Dedifferentiated amniotic fluid mesenchymal stem cell (primary cell): ENCODE results near the gene WDR27.
"Not testable (repeated sequence)": the region's sequence is repeated elsewhere in the genome, so short reads cannot be mapped to it uniquely, and the experiment has no call there.

Source experiments
- DNase-seq: peaks from one replicate; pipeline ENCODE4 v3.0.0-alpha.2; 2016; ENCODE audit errors: extremely low spot score

The WDR27 gene

DNA sequence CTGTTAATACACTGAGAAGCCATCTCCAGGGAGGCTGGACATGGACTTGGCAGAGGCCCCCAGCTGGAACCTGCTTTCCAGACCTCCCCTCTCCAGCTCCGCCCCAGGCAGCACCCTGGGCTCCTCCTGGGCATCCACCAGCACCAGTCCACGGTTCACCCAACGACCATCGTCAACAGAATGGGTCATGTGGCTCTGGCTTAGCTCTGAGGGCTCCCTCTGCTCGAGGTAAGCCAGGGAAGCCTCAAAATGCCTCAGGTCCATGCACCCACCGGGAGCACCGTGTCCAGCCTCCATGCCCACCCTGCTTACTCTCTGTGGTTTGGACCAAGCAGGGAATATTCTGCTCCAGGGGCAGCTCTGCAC is 40.5 kb downstream of the WDR27 start:
- DNase-seq, result no peak

DNA sequence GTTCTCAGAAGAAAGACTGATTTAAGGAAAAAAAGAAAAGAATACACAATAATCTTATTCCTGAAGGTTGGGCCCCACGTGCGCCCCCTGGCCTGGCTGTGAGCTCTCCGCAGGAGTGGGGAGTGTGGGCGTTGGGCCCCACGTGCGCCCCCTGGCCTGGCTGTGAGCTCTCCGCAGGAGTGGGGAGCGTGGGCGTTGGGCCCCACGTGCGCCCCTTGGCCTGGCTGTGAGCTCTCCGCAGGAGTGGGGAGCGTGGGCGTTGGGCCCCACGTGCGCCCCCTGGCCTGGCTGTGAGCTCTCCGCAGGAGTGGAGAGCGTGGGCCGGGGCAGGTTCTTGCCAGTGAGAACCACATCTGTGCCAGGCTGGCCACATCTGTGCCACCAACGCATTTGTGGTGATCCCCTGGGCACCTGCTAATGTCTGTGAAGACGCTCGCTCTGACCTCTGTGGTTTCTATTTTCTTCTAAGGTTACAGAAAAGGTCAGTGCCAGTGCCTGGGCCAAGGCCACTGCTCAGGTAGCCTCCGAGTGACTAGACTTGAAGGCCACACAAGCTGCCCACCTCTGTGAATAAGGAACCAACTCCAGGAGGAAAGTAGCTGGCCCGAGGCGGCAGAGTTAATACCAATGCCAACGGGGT is 41.0 kb downstream of the WDR27 start:
- DNase-seq, result no peak

DNA sequence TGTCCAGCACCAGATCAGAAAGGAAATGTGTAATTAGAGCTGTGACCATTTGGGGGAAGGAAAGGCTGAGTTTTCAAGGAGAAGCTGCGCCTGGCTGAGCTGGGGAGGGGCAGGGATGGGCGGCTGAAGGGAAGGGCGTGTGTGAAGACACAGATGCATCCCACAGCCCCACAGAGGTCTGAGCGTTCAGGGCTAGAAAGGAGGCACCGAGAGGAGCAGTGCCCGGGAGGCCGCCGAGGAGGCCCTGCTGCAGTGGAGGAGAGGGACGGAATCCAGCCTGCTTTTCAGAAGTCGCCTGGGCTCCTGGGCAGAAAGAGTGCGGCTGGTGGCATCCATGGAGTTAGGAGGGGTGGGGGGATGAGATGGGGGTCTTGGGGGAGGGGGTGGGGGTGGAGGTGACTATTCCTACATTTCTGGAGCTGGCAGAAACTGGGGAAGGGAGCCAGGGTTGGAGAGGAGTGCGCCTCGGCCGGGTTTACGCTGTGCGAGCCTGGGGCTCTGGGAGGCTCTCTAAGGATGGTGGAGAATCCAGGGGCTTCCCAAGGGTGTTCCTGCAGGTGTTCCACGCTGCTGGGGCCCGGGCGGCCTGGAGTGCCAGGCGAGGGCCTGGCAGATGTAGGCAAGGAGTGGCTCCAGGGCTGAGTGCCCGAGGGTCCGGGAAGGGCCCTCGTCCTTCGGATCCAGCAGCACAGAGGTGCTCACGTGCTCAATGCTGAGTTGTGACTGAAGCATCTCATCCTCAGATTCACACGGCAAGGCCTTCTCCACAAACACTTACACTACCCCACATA is 41.8 kb downstream of the WDR27 start:
- no peak for DNase-seq

DNA sequence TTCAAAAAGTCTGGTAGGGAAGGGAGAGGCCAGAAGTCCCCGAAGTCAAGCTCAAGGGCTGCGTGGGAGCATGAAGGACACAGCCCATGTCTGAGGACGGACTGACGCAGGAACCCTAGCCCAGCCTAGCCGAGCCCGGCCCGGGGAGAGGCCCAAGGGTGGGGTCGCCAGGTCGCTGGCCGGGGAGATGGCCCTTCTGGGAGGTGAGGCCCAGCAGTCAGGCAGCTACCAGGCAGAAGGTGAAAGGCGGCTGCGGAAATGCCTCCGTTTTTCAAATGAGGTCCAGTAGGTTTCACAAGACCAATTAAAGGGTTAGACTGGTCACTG is 44.6 kb downstream of the WDR27 start:
- no peak for DNase-seq

DNA sequence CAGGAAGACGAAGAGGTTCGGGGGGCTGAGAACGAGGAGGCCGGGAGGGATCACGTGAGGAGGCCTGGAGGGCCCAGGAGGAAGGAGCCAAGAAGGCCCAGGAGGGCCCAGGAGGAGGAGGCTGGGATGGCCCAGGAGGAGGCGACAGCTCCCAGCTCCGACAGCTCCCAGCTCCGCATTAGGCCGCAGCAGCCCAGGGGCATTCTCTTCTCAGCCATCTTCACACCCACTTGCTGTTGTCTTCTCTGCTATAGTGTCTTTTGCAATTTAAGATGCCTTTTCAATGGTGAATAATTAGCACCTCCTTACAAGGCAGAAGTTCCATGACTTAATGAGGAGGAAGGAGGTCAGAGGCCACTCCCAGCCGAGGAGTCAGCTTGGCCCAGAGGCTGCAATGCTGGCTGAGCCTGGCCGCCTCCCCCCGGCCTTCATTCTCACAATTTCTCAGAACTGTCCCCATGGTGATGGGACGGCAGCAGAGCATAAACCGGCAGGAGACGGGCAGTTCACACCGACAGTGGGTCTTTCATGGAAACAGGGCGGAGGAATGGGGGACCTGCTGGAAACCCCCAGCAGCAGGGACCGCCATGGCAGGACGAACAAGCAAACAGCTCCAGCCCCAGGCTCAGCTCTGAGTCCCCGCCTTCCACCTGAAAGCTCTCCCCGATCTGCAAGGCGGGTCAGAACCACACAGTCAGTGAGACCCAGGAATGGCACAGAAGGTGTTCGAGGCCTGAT is 45.1 kb downstream of the WDR27 start:
- no peak for DNase-seq

DNA sequence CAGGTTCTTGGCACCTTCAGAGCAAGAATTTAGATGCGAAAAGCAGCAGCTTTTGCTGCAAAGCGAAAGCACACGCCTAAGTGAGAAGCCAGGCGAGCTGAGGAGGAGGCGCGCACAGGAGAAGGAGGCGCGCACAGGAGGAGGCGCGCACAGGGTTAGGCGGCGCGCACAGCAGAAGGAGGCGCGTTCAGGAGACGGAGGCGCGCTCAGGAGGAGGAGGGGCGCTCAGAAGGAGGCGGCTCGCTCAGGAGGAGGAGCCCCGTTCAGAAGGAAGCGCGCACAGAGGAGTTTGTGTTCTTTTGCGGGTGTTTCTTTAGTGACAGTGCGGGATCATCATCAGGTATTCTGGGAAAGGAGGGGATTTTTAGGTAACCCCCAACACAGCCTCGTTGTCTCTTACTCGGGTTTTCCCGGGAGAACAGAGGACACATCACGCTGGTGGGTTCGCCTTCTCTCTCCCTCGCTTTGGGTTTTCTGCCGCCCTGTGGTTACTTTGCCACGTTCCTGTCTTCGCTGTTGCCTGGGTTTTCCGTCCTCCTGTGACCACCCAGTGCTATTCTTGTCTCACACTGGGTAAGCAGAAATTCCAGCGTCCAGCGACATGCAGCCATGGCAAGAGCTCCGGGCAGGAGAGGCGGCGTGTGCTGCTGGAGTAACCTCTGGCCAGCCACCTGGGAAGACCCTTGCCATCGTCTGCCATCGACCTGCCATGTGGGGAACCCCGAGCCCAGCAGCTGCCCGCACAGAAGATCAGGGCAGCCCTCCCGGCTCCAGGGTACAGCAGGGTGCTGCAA is 47.0 kb downstream of the WDR27 start:
- DNase-seq, result peak; percentile 27

DNA sequence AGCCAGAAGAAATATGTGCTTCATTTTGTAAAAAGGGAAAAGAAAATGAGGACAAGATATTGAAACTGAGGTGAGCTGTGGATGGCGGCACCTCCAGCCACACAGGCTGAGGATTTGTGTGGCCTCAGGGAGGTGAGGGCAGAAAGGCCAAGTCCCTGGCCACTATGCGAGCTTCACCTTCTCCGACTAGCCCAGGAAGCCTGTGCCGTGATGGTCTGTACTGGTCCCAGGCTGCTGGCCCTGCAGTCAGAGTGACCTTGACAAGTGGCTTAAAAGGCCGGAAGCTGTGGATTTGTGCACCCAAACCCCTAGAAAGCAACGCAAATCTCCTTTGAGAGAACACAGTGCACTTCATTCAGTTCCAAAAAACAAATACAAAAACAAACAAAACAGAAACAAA is 48.1 kb downstream of the WDR27 start:
- no peak for DNase-seq

DNA sequence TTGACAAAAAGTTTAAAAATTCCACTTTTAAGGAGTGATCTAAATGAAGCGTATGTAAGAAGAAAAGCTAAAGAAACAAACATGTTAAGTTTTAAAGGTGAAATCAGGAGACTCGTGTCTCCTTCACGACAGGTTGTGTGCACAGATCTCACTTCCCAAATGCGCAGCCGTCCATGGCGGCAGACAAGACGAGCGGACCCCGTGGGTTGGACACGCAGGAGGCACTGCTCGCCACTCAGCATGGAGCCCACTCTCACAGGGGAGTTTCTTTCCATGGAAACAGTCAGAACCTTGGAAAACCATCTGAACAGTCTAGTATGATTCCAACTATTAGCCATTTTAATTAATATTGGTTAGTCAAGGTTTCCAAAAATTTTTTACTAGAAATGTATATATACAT is 48.9 kb downstream of the WDR27 start:
- DNase-seq, result no peak

DNA sequence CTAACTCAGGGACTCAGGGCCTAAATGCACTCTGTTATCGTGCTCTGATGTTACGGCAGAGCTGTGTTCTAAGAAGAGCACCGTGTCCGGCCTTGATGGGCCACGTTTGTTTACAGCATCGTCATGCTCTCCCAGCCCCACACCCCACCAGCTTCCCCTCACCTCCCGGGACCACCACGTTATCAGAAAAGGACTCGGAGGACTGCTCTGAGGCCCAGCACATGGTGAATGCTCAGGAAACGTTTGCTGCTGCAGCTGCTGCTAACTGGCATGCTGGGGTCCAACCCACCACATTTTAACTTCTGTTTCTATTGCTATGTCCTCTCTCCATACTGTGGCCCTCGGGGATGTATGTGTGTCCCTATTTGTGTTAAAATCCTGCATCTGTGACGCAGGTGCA is 50.3 kb downstream of the WDR27 start:
- DNase-seq, result no peak

DNA sequence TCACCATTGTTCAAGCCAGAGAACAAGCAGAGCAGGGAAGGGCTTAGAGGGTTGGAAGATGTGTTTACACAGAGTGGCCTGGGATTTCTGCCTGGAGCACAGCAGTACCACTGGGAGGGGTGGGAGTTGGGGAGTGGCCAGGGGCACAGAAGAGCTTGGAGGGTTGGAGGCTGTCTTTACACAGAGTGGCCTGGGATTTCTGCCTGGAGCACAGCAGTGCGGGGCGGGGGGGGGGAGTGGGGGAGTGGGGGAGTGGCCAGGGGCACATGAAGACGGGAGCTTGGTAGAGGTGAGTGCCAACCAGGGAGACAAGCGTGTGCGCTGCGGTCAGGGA is 50.9 kb downstream of the WDR27 start:
- DNase-seq, result no peak

DNA sequence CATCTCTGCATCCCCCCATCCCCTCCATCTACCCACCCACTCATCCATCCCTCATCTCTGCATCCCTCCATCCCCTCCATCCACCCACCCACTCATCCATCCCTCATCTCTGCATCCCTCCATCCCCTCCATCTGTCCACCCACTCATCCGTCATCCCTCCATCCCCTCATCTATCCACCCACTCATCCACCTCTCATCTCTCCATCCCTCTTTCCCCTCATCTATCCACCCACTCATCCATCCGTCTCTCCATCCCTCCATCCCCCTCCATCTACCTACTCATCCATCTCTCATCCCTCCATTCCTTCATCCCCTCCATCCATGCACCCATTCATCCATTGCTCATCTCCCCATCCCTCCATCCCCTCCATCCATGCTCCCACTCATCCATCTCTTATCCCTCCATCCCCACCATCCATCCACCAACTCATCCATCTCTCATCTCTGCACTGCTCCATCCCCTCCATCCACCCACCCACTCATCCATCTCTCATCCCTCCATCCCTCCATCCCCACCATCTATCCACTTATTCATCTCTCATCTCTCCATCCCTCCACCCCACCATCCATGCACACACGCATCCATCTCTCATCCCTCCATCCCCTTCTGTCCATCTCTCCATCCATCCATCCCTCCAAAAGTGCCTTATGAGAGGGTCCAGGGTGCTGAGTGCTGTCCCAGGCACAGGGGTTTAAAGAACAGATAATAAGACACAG is 51.4 kb downstream of the WDR27 start:
- DNase-seq, result no peak

DNA sequence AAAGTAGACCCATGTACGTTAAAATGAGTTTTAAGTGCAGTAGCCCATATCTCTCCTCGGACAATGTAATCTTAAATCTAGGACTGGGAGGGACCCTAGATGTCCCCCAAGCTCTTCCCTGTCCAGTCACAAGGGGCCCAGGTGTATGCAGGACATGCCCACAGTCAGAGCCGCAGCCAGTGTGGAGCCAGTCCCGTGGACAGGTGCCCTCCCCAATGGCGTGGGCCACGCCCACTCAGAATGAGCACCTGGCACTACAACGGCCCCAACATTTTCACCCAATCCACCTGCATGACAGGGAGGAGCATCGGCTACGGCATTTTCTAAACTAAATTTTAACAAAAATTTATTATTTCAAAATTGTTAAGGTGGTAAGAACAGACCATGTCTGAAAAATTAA is 53.2 kb downstream of the WDR27 start:
- no peak for DNase-seq

DNA sequence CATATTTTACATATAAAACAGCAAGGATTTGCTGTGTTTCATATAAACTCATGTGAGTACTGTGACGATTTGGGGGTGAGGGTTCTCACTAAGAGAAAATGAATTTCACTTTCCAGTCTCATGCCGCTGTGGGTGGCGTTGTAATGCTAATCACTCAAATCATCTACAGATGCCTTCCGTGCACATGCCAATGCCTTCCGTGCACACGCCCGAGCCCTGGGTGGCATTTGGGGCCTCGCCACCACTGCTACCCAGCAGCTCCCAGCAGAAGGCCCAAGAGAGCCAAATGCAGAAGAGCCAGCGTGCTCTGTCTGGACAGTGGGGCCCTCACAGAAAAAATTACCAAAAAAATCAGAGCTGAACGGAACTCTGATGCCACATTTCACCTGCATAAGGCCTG is 53.7 kb downstream of the WDR27 start:
- no peak for DNase-seq

DNA sequence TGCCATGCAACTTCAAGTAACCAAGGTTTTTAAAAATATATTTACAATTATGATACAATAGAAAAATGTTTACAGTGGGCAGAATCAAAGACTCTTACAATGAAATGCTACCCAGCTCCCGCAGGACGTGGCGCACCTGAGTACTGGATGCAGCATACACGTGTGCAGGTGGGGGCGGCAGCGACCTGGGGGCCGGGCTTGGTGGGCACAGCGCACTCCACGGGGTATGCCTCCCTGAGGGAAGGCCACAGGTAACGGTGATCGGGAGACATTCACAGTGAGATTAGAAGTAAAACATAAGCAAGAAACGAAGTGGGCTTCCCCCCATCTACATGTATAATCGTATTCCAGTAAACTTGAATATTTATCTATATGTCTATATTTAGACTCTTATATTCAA is 54.2 kb downstream of the WDR27 start:
- DNase-seq, result no peak

DNA sequence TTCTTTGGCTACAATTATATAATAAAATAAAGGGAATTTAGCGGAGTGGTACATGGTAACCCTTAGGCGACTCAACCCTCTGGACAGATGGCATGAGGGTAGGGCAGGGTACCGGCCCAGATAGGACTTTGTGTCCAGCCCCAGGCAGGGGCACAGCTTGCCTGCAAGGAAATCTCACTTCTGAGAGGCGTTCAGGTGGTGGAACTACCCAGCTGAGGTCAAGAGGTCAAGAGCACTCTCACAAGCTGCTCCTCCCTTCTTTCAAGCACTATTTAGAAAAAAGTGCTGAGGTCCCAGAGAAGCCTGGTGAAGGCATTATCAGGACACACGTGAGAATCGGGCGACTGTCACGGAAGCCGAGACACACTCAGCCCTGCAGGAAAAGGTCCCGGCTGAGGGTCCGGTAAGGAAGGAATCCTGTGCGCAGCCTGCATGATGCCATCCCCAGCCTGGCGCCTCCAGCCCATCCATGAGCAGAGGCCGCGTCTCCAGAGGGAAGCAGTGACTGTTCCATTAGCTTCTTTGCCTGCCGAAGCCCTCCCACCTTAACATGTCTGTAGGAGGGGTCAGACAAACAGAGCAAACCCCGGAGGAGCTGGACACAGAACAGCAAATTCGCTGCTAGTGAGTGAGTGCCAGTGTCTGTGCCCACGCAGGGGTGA is 54.8 kb downstream of the WDR27 start:
- DNase-seq, result no peak

DNA sequence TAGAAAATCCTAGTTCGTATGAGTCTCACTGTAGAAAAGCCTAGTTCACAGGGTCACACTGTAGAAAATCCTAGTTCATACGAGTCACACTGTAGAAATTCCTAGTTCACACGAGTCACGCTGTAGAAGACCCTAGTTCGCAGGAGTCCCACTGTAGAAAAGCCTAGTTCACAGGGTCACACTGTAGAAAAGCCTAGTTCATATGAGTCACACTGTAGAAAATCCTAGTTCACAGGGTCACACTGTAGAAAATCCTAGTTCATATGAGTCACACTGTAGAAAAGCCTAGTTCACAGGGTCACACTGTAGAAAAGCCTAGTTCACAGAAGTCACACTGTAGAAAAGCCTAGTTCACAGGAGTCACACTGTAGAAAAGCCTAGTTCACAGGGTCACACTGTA is 56.4 kb downstream of the WDR27 start:
- not testable (repeated sequence) for DNase-seq

DNA sequence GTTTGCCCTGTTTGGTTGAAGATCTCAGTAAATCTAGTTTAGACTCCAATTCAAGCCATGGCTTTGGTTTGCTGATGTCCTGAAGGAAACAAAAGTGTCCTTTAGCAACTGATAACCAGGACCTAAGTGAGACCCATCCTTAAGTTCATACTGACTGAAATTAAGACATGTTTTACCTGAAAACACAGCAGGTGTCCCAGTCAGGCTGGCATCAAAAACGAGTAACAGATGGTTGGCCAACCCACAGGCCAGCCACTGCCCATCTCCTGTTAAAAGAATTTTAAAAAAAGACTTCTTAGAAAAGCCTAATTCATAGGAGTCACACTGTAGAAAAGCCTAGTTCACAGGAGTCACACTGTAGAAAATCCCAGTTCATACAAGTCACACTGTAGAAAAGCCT is 58.3 kb downstream of the WDR27 start:
- DNase-seq, result no peak

DNA sequence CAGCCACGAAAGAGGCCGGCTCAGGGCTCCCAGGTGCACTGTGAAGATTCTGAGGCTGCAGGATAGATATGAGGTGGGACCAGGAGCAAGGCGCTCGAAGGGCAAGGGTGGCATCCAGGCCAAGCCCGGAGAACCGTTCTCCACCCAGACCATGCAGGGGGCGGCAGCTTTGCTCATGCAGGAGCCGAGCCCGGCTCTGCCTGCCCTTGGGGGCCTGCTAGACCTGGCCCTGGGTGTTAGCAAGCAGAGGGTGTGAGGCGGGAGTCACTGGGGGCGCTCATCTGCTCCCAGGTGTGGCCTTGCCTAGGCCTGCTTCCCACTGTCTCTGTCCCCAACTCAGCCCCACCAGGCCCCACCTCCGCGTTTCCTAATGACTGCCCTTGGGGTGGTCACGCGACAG is 59.4 kb downstream of the WDR27 start:
- DNase-seq, result no peak

DNA sequence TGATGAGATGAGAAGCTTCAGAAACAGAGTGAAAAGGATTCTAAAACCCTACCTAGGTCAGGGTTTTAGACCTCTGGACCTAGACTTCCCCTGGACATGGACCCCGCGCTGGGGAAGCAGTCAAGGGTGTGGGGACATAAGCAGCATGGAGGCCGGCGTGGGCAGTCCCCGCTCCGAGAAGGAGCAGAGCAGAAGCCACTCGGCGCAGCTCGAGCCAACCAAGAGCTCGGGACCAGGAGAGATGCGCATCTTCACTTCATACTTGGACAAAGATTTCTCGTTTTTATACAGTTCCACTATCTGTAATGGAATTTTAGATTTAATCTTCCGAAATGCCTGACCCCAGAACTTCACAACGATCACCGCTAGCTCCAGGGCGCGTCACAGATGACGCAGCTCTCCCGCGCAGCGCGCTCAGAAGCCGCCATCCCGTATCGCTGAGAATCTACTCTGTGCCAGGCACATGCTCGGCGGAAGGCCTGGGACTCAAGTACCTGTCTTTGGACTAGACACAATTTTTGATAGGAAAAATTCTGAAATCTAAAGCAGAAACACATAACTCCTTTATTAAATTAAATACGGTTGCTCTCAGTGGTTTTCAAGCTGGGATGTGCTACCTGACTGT is 60.3 kb downstream of the WDR27 start:
- no peak for DNase-seq

DNA sequence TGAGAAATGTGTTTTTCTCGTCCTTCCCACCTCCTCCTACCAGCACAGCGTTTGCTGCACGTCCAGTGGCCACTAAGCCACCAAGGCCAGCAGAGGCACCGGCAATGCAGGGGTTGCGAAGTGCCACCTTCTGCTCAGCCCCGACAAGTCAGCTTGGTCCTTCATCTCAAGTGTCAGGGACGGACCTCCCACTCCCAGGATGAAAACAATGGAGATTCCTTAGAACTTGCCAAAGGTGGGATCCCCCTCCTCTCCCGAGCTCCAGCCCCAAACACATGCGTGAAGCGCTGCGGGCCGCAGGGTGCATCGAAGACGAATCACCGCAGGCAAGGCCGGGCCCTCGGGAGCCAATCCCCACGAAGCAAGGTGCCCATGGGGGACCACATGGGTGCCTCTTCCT is 60.8 kb downstream of the WDR27 start:
- no peak for DNase-seq

DNA sequence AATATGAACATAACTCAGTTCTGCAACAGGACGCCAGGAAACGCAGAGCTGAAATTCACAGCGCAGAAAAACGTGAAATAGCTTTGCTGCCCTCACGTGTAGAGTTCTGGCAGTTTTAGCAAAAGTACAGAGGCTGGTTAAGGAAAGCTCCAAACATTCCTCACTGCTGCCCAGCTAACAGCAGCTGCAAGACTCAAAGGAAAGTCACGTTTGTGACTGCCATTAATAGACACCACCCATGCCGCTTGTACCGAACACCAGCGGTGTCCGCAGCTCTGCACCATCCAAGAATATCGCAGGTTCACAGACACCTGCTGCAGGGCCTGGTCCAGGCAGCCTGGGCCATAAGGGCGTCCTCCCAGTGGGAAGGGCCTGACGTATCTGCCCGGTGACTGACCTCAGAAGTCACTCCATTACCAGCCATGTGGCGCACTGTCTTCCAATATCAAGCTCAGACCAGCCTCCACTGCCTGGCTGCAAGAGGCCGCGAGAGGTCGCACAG is 61.4 kb downstream of the WDR27 start:
- no peak for DNase-seq
